IPS-11a (cell line): ENCODE results near the gene FBXW5.

Experiments
- H3K4me3 ChIP-seq: one replicate; pipeline ENCODE4 v1.5.1; 2013; ENCODE audit warnings: low read depth, low read length, control low read depth

The FBXW5 gene

GRCh38 chr9:136936645-136937170, 7.8 kb downstream of the FBXW5 start:
- no peak overlapping the region for H3K4me3 ChIP-seq

- no peak overlapping the region for H3K4me3 ChIP-seq
Observed at GRCh38 chr9:136935651-136936050, 8.9 kb downstream of the FBXW5 start.

GRCh38 chr9:136934277-136934676, 10.3 kb downstream of the FBXW5 start:
- no peak overlapping the region for H3K4me3 ChIP-seq

GRCh38 chr9:136931611-136932130, 12.9 kb downstream of the FBXW5 start:
- H3K4me3 ChIP-seq, result no peak overlapping the region

- H3K4me3 ChIP-seq, result no peak overlapping the region
Observed at GRCh38 chr9:136930014-136930413, 14.5 kb downstream of the FBXW5 start.

GRCh38 chr9:136928591-136928990, 15.9 kb downstream of the FBXW5 start:
- H3K4me3 ChIP-seq, result no peak overlapping the region

GRCh38 chr9:136927343-136928271, 16.9 kb downstream of the FBXW5 start:
- no peak overlapping the region for H3K4me3 ChIP-seq

GRCh38 chr9:136926749-136927148, 17.8 kb downstream of the FBXW5 start:
- no peak overlapping the region for H3K4me3 ChIP-seq

- H3K4me3 ChIP-seq, result no peak overlapping the region
Observed at GRCh38 chr9:136926154-136926704, 18.3 kb downstream of the FBXW5 start.

- no peak overlapping the region for H3K4me3 ChIP-seq
Observed at GRCh38 chr9:136925414-136926153, 19.0 kb downstream of the FBXW5 start.

GRCh38 chr9:136923881-136924280, 20.7 kb downstream of the FBXW5 start:
- H3K4me3 ChIP-seq, result no peak overlapping the region

GRCh38 chr9:136922540-136922939, 22.0 kb downstream of the FBXW5 start:
- H3K4me3 ChIP-seq, result no peak overlapping the region

- no peak overlapping the region for H3K4me3 ChIP-seq
Observed at GRCh38 chr9:136921718-136922117, 22.8 kb downstream of the FBXW5 start.

- no peak overlapping the region for H3K4me3 ChIP-seq
Observed at GRCh38 chr9:136921307-136921706, 23.2 kb downstream of the FBXW5 start.

GRCh38 chr9:136920734-136921231, 23.8 kb downstream of the FBXW5 start:
- no peak overlapping the region for H3K4me3 ChIP-seq

GRCh38 chr9:136920069-136920468, 24.5 kb downstream of the FBXW5 start:
- H3K4me3 ChIP-seq, result no peak overlapping the region

- H3K4me3 ChIP-seq, result no peak overlapping the region
Observed at GRCh38 chr9:136917902-136918301, 26.6 kb downstream of the FBXW5 start.

- no peak overlapping the region for H3K4me3 ChIP-seq
Observed at GRCh38 chr9:136916330-136917184, 28.0 kb downstream of the FBXW5 start.

- no peak overlapping the region for H3K4me3 ChIP-seq
Observed at GRCh38 chr9:136915632-136916329, 28.8 kb downstream of the FBXW5 start.
